Measurements from ENCODE around the gene MMP28. TPM values are rescaled to one million over a fixed set of nuclear protein-coding genes. Genes with fewer than 3 reads are reported as not detected.

Gene MMP28
- total and polyA plus RNA-seq, 10 donors = 1.1 to 5.9 (median 2.8) TPM

DNA sequence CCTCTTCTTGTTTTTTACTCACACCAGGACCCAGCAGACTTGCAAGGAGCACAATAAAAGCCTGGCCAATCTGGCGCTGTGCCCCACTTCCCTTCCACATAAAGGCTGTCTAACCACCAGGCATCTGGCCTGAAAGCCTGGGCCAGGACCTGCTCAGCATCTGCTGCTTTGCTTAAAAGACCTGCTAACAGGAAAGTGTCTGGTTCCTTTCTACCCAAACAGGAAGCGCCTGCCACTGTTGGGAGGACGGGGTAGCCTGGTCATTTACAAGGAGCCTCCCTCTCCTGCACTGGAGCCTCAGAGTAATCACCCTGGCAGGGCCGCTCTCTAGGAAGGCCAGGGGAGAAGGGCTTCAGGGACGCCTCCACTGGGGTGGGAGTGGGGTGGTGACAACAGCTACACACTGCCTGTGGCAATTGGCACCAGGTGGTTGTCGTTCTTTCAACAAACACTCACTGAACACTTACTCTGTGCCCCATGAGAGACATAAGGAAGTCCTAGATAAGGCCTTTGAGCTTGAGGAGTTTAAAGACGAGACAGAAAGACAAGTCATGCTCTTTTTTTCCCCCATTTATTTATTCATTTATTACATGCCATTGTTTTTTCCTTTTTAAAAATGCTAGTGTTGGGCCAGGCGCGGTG, 6.3 kb upstream of the MMP28 start:
- peaks cover 13 to 49% (median 33%) of the 10 kb centered on the region in 6 donors for H3K4me1 ChIP-seq
- no peak for TF ChIP-seq POLR2A (IDR thresholded peaks at IDR 0.05)
- peak in 2 of 3 donors; percentile 65 for TF ChIP-seq POLR2AphosphoS5 (IDR thresholded peaks at IDR 0.05)
- TF ChIP-seq, protein P1, sequence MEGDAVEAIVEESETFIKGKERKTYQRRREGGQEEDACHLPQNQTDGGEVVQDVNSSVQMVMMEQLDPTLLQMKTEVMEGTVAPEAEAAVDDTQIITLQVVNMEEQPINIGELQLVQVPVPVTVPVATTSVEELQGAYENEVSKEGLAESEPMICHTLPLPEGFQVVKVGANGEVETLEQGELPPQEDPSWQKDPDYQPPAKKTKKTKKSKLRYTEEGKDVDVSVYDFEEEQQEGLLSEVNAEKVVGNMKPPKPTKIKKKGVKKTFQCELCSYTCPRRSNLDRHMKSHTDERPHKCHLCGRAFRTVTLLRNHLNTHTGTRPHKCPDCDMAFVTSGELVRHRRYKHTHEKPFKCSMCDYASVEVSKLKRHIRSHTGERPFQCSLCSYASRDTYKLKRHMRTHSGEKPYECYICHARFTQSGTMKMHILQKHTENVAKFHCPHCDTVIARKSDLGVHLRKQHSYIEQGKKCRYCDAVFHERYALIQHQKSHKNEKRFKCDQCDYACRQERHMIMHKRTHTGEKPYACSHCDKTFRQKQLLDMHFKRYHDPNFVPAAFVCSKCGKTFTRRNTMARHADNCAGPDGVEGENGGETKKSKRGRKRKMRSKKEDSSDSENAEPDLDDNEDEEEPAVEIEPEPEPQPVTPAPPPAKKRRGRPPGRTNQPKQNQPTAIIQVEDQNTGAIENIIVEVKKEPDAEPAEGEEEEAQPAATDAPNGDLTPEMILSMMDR (IDR thresholded peaks at IDR 0.05 in 8 of 11, conservative IDR thresholded peaks at IDR 0.05 in 3 of 11) = no peak
- no peak overlapping the region for H3K4me3 ChIP-seq
- peak overlapping the region in 5 of 8 donors; percentile 35 to 69 (median 61) for H3K27ac ChIP-seq
- intact Hi-C loops (cut with DNase I; ENCODE audit: low total_unique reads) = no loop called here
- H3K9me3 ChIP-seq = no peaks in the 10 kb centered on the region
- peak; percentile 83 for DNase-seq
- H3K27me3 ChIP-seq (replicated peaks in 1 of 7) = peaks cover 0 to 13% (median 1%) of the 10 kb centered on the region in 7 donors
- WGBS, 5 donors = 25 to 40% (median 32%) methylated on average over 9 of the region's 9 CpGs
- no peaks in the 10 kb centered on the region for H3K36me3 ChIP-seq

DNA sequence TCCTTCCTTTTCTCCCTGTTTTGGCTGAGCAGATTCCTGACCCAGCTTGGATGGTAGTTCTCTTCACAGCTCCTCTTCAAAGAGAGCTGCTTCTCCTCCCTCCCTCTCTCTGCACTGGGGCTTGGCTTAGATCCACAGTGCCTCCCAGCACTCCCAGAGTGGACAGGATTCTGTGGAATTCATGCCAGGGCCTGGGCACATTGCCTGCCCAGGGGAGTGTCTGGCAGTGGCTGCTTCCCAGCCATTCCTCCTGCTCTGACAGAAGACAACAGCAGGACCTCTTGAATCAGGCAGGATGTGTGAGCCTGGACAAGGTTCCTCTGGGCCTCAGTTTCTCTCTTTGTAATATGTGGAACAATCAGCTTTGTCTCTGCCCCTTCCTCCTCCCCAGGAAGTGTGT, 4.5 kb upstream of the MMP28 start:
- no peaks in the 10 kb centered on the region for H3K9me3 ChIP-seq
- DNase-seq = peak; percentile 79
- H3K27ac ChIP-seq = peak overlapping the region in 3 of 8 donors; percentile 14 to 27 (median 17)
- H3K4me1 ChIP-seq = peaks cover 20 to 54% (median 43%) of the 10 kb centered on the region in 6 donors
- peaks cover 0 to 31% (median 19%) of the 10 kb centered on the region in 7 donors for H3K27me3 ChIP-seq (replicated peaks in 1 of 7)
- intact Hi-C loops (cut with DNase I; ENCODE audit: low total_unique reads) = no loop called here
- H3K4me3 ChIP-seq = no peak overlapping the region
- no peaks in the 10 kb centered on the region for H3K36me3 ChIP-seq
- TF ChIP-seq POLR2A (IDR thresholded peaks at IDR 0.05) = no peak
- peak in 1 of 3 donors; percentile 32 for TF ChIP-seq POLR2AphosphoS5 (IDR thresholded peaks at IDR 0.05)

DNA sequence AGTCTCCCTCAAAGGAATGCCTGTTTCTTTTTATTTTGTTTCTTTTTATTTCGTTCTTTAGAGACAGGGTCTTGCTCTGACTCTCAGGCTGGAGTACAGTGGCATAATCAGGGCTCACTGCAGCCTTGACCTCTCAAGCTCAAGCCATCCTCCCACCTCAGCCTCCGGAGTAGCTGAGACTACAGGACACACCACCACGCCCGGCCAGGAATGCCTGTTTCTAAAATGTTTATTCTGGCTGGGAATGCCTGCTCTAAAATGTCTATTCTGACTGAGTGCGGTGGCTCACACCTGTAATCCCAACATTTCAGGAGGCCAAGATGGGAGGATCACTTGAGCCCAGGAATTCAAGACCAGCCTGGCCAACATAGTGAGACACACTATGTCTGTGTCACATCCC, 2.5 kb upstream of the MMP28 start:
- no peak overlapping the region for H3K4me3 ChIP-seq

DNA sequence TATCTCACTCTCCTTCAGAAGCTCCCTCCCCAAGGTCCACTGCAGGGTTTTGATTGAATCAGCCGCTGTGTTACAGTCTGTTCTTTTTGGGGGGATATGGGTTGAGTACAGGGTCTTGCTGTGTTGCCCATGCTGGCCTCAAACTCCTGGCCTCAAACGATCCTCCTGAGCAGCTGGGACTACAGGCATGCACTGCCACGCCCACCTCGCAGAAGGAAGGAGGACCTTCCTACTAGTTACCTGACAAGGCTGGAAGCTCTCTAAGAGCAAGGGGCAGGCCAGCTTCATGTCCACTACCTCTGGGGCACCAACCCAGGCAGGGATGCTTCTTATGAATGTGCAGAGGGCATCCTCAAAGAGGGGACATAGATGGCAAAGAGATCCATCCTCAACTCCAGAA, 1.9 kb upstream of the MMP28 start:
- no peak for DNase-seq
- peaks cover 0 to 56% (median 27%) of the 10 kb centered on the region in 7 donors for H3K27me3 ChIP-seq (replicated peaks in 1 of 7)
- TF ChIP-seq POLR2A (IDR thresholded peaks at IDR 0.05) (no peak), POLR2AphosphoS5 (IDR thresholded peaks at IDR 0.05) (no peak)
- TF ChIP-seq, protein P1 (IDR thresholded peaks at IDR 0.05 in 8 of 11, conservative IDR thresholded peaks at IDR 0.05 in 3 of 11) = no peak
- no peak overlapping the region for H3K27ac ChIP-seq
- 72 to 88% (median 79%) methylated on average over 4 of the region's 4 CpGs for WGBS, 5 donors
- intact Hi-C loops (cut with DNase I; ENCODE audit: low total_unique reads) = no loop called here
- no peak overlapping the region for H3K4me3 ChIP-seq
- H3K36me3 ChIP-seq = no peaks in the 10 kb centered on the region
- H3K4me1 ChIP-seq = peaks cover 17 to 54% (median 45%) of the 10 kb centered on the region in 6 donors
- no peaks in the 10 kb centered on the region for H3K9me3 ChIP-seq

More for the DNA sequence above, 2.5 kb upstream of the MMP28 start:
- intact Hi-C loops (cut with DNase I; ENCODE audit: low total_unique reads) = no loop called here
- TF ChIP-seq POLR2A (IDR thresholded peaks at IDR 0.05) (no peak), POLR2AphosphoS5 (IDR thresholded peaks at IDR 0.05) (no peak)
- TF ChIP-seq, protein P1 (IDR thresholded peaks at IDR 0.05 in 8 of 11, conservative IDR thresholded peaks at IDR 0.05 in 3 of 11) = no peak
- 80 to 93% (median 90%) methylated on average over 5 of the region's 5 CpGs for WGBS, 5 donors
- no peak for DNase-seq
- Histone ChIP-seq H3K27me3 (replicated peaks in 1 of 7) (peaks cover 0 to 51% (median 27%) of the 10 kb centered on the region in 7 donors), H3K9me3 (no peaks in the 10 kb centered on the region), H3K27ac (no peak overlapping the region), H3K36me3 (no peaks in the 10 kb centered on the region), H3K4me1 (peaks cover 17 to 54% (median 45%) of the 10 kb centered on the region in 6 donors)
